BJ (cell line): Measurements from ENCODE around the gene KANK4. TPM values are rescaled to one million over a fixed set of nuclear protein-coding genes. Genes with fewer than 3 reads are reported as not detected.

ENCODE experiments used
- CTCF ChIA-PET: fragments of 350-600 bp; formaldehyde crosslinking; extraction: SDS; loops from one replicate; lab custom pipeline; 2021; ENCODE audit warnings: antibody characterized with exemption, inconsistent platforms; lab: Yijun Ruan, JAX
- POLR2A ChIA-PET: fragments of 300-600 bp; sonication (Branson Sonifier 250); formaldehyde crosslinking; extraction: SDS; loops from one replicate; lab custom pipeline; 2021; ENCODE audit warnings: antibody characterized with exemption; lab: Charles Lee
- DNase-seq: peaks from one replicate; pipeline ENCODE4 v3.0.0-alpha.2; 2011; ENCODE audit warnings: low read depth
- H3K27me3 ChIP-seq: 2 replicates; pipeline ENCODE4 v1.6.0; 2011; ENCODE audit warnings: low read length; ENCODE audit not compliant: control insufficient read depth, insufficient read depth
- H3K36me3 ChIP-seq: 2 replicates; pipeline ENCODE4 v1.5.1; 2011; ENCODE audit warnings: low read length; ENCODE audit not compliant: control insufficient read depth, insufficient read depth
- H3K4me3 ChIP-seq: 2 replicates; pipeline ENCODE4 v1.5.1; 2011; ENCODE audit warnings: low read depth, mild to moderate bottlenecking, control low read depth, low read length
- polyA plus RNA-seq: library from polyadenylated mRNA; depleted of rRNA; stranded (reverse); fragments of >200 nt; gene quantifications from 2 replicates; pipeline ENCODE4 v1.2.3, GENCODE V29; 2011
- TF ChIP-seq, protein P1 (sequence below): IDR thresholded peaks from 2 replicates; pipeline ENCODE4 v1.5.1; 2011; ENCODE audit warnings: low read depth, mild to moderate bottlenecking, control low read depth, inconsistent platforms, low read length, moderate library complexity; ENCODE audit not compliant: insufficient read depth

The KANK4 gene
- polyA plus RNA-seq, 1 experiment: 0.06 TPM

DNA sequence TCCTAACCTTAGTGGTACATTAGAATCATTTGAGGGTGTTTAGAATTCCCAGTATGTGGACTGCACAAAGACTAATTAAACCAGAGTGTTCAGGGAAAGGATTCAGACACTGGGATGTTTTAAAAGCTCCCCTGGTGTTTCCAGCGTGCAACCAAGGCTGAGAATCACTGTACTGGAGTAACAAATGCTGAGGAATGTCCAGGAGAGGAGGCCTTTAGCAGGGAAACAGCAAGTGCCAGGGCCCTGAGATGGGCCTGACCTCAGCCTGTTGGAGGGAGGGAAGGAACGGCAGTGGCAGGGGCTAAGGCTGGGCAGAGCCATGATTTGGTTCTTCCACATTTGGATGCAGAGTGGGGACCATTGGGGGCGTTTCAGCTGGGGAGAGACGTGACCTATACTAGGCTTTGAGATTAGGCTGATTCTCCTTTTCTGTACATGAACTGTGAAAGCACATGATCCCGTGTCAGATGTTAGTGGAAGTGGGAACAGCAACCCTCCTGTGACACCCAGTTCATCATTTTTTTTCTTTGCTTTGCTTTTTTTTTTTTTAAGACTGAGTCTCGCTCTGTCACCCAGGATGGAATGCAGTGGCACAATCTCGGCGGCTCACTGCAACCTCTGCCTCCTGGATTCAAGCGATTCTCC is 49.3 kb downstream of the KANK4 start:
- H3K36me3 ChIP-seq: no peaks in the 10 kb centered on the region
- ChIA-PET CTCF (no interaction called here), POLR2A (no interaction called here)
- TF ChIP-seq, protein P1, sequence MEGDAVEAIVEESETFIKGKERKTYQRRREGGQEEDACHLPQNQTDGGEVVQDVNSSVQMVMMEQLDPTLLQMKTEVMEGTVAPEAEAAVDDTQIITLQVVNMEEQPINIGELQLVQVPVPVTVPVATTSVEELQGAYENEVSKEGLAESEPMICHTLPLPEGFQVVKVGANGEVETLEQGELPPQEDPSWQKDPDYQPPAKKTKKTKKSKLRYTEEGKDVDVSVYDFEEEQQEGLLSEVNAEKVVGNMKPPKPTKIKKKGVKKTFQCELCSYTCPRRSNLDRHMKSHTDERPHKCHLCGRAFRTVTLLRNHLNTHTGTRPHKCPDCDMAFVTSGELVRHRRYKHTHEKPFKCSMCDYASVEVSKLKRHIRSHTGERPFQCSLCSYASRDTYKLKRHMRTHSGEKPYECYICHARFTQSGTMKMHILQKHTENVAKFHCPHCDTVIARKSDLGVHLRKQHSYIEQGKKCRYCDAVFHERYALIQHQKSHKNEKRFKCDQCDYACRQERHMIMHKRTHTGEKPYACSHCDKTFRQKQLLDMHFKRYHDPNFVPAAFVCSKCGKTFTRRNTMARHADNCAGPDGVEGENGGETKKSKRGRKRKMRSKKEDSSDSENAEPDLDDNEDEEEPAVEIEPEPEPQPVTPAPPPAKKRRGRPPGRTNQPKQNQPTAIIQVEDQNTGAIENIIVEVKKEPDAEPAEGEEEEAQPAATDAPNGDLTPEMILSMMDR: no peak
- peaks cover 2% of the 10 kb centered on the region; the same call in 1 of the 2 replicates for H3K27me3 ChIP-seq
- no peak overlapping the region for H3K4me3 ChIP-seq
- no peak for DNase-seq

DNA sequence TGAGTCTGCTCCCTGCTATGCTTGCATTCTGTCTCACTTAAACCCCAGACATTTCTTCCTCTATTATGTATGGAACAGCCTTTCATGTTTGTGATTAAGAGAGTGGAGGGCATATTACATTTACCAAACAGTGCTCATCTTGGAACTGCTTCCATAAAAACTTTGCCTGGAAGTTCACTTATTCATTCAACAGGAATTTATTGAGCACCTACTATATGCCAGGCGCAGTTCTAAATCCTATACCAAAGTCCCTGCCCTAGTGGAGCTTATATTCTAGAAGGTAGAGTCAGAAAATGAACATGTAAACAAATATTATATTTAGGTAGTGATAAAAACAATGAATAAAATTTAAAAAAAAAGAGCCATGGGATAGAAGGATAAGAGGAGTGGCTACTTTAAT is 49.8 kb downstream of the KANK4 start:
- POLR2A ChIA-PET: no interaction called here
- H3K27me3 ChIP-seq: peaks cover 2% of the 10 kb centered on the region; the same call in 1 of the 2 replicates
- H3K4me3 ChIP-seq: no peak overlapping the region
- CTCF ChIA-PET: no interaction called here
- TF ChIP-seq, protein P1: no peak
- H3K36me3 ChIP-seq: no peaks in the 10 kb centered on the region
- no peak for DNase-seq

GRCh38 chr1:62268315-62268714 is 50.9 kb downstream of the KANK4 start:
- TF ChIP-seq, protein P1: no peak

DNA sequence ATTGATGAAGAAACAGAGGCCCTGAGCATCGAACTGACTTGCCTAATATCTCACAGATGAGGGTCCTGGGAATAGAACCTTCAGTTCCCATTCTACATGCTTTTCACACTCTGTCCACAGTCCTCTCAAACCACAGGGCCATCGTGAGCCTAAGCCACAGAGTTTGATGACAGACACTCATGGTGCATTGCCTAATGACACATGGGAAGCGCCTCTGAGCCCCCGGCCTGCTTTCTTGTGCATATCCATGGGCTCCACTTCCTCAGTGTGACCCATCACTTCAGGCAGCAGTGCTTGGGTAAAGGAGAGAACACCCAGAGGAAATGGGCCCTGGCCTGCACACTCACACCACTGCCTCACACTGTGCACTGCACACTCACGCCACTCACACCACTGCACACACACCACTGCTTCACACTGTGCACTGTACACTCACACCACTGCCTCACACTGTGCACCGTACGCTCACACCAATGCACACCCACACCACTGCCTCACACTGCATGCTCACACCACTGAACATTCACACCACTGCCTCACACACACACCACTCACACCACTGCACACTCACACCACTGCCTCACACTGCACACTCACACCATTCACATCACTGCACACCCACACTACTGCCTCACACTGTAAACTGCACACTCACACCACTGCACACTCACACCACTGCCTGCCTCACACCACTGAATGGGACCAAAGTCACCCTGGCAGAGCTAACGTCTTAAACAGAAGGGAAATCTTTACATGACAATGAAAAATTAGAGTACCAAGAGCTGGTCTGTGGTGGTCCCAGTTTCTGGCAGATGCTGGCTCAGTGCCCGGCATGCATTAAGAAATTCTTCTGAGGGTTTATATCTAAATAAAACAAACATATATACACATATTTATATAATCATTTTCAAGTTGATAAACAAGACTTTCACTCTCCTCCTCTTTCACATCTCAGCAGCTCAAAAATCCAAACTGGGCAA is 53.0 kb downstream of the KANK4 start:
- POLR2A ChIA-PET: no interaction called here
- Histone ChIP-seq H3K27me3 (peaks cover 2% of the 10 kb centered on the region; the same call in 1 of the 2 replicates), H3K36me3 (no peaks in the 10 kb centered on the region), H3K4me3 (no peak overlapping the region)
- TF ChIP-seq, protein P1: no peak
- DNase-seq: no peak
- CTCF ChIA-PET: no interaction called here

More at GRCh38 chr1:62268315-62268714, 50.9 kb downstream of the KANK4 start:
- CTCF ChIA-PET: no interaction called here
- peaks cover 2% of the 10 kb centered on the region; the same call in 1 of the 2 replicates for H3K27me3 ChIP-seq
- no peak for DNase-seq
- H3K36me3 ChIP-seq: no peaks in the 10 kb centered on the region
- POLR2A ChIA-PET: interaction anchor here (0.6 kb wide), 1 partner anchor 32 kb away, joined by 3 read pairs; no protein-coding TSS in a partner anchor
- no peak overlapping the region for H3K4me3 ChIP-seq
